PC-9 (cell line): ENCODE data around the gene SLC35F3.

ENCODE experiments used
- EZH2 ChIP-seq: fragments of 200-600 bp; sonication (generic); IDR thresholded peaks from 2 replicates; pipeline ENCODE4 v1.8.0; 2017; ENCODE audit warnings: antibody characterized with exemption, low read depth
- TF ChIP-seq, protein P1 (sequence below): fragments of 200-600 bp; sonication (generic); conservative IDR thresholded peaks from 2 replicates; pipeline ENCODE4 v1.6.1; 2017; ENCODE audit warnings: mixed run types, antibody characterized with exemption, mild to moderate bottlenecking, moderate library complexity

DNA sequence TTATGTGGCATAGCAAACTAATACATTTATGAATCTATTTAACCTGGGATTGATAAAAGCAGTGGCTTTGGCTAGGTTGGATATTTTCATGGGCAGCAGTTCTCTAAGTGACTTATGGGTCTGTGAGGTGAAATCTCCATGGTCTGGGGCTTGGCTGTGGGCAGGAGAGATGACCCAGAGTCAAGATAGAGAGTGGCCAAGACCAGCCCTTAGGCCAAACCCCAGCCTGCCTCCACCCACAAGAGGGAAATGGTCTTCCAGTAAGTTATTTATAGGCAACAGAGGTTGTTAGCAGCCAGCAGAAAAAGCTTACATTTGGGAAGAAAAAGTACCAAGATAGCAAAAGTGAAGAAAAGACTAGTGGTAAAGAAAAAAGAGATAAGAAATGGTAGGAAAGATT is 61.4 kb downstream of the SLC35F3 start:
- TF ChIP-seq, protein P1, sequence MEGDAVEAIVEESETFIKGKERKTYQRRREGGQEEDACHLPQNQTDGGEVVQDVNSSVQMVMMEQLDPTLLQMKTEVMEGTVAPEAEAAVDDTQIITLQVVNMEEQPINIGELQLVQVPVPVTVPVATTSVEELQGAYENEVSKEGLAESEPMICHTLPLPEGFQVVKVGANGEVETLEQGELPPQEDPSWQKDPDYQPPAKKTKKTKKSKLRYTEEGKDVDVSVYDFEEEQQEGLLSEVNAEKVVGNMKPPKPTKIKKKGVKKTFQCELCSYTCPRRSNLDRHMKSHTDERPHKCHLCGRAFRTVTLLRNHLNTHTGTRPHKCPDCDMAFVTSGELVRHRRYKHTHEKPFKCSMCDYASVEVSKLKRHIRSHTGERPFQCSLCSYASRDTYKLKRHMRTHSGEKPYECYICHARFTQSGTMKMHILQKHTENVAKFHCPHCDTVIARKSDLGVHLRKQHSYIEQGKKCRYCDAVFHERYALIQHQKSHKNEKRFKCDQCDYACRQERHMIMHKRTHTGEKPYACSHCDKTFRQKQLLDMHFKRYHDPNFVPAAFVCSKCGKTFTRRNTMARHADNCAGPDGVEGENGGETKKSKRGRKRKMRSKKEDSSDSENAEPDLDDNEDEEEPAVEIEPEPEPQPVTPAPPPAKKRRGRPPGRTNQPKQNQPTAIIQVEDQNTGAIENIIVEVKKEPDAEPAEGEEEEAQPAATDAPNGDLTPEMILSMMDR = no peak
- TF ChIP-seq EZH2 = no peak
